Measurements from ENCODE around the gene ABHD8.

DNA sequence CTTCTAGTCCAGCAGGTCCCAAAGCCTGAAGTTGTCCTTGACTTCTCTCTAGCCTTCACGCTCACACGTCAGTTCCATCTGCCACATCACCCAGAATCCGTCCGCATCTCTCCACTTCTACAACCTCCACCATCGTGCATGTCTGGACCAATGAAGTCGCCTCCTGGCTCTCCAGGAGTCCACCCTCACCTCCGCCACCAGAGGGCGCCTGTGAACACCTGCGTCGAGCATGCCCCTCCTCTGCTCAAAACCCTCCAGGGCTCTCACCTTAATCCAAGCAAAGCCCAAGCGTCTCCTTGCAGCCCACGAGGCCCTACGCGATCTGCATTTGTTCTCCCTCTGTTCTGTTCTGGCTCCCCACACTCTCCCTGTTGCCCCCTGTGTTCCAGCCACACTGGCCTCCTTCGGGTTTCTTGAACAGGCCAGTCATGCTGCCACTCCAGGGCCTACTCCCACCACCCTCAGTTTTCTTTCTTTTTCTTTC lies 42.3 kb downstream of the ABHD8 start:
- peak; percentile 78 to 94 for TF ChIP-seq CTCF (conservative IDR thresholded peaks at IDR 0.05 in 1 of 2, IDR thresholded peaks at IDR 0.05 in 1 of 2; ENCODE audit: low read depth in 1 of 2, low read length in 2 of 2)
- no peak for TF ChIP-seq EZH2 (IDR thresholded peaks at IDR 0.05; ENCODE audit: low read length, missing control alignments)
